Fibroblast of lung (primary cell): ENCODE measurements around the gene DIPK2A. TPM values are rescaled to one million over a fixed set of nuclear protein-coding genes. Genes with fewer than 3 reads are reported as not detected.

ENCODE experiments used
- DNase-seq, 2 donors: peaks; one replicate each; pipeline versions ENCODE4 v3.0.0 to v3.0.0-alpha.2; 2010; ENCODE audit warnings: low read depth in 2 of 2
- H2AFZ ChIP-seq: 2 replicates; pipeline ENCODE4 v1.5.1; 2012; ENCODE audit warnings: low read length, control low read depth, inconsistent platforms
- H3K27ac ChIP-seq: 2 replicates; pipeline ENCODE4 v1.5.1; 2011; ENCODE audit warnings: low read length, control low read depth; ENCODE audit not compliant: insufficient read depth
- H3K27me3 ChIP-seq: 2 replicates; pipeline ENCODE4 v1.5.1; 2011; ENCODE audit warnings: mild to moderate bottlenecking, low read length; ENCODE audit not compliant: control insufficient read depth, insufficient read depth
- H3K36me3 ChIP-seq: 2 replicates; pipeline ENCODE4 v1.5.1; 2011; ENCODE audit warnings: low read length; ENCODE audit not compliant: control insufficient read depth, insufficient read depth
- H3K4me1 ChIP-seq: 2 replicates; pipeline ENCODE4 v1.5.1; 2011; ENCODE audit warnings: low read length; ENCODE audit not compliant: control insufficient read depth, insufficient read depth; ENCODE audit errors: extremely low read depth
- H3K4me2 ChIP-seq: 2 replicates; pipeline ENCODE4 v1.5.1; 2011; ENCODE audit warnings: low read length, control low read depth; ENCODE audit not compliant: insufficient read depth; ENCODE audit errors: extremely low read depth
- H3K4me3 ChIP-seq, 4 experiments: fragments of 200-600 bp in 1 of 4; sonication (generic) in 1 of 4; replicated peaks in 1 of 4; 2 replicates each; pipeline ENCODE4 v1.5.1; 2011 to 2016; ENCODE audit warnings: low read length in 4 of 4, low read depth in 3 of 4, mild to moderate bottlenecking in 3 of 4, control low read depth in 2 of 4, inconsistent platforms in 1 of 4, mixed read lengths in 1 of 4; ENCODE audit not compliant: insufficient read depth in 1 of 4; ENCODE audit errors: control extremely low read depth in 1 of 4
- H3K79me2 ChIP-seq: 2 replicates; pipeline ENCODE4 v1.5.1; 2012; ENCODE audit warnings: mild to moderate bottlenecking, low read length, inconsistent platforms; ENCODE audit not compliant: control insufficient read depth, insufficient read depth
- H3K9ac ChIP-seq: 2 replicates; pipeline ENCODE4 v1.5.1; 2011; ENCODE audit warnings: mild to moderate bottlenecking, low read length, control low read depth; ENCODE audit not compliant: insufficient read depth
- H3K9me3 ChIP-seq: 2 replicates; pipeline ENCODE4 v1.5.1; 2012; ENCODE audit warnings: low read depth, low read length; ENCODE audit not compliant: control insufficient read depth, insufficient read depth
- H4K20me1 ChIP-seq: 2 replicates; pipeline ENCODE4 v1.5.1; 2011; ENCODE audit warnings: low read length; ENCODE audit not compliant: control insufficient read depth, insufficient read depth; ENCODE audit errors: extremely low read depth
- CTCF ChIP-seq, 2 donors: IDR thresholded peaks in 1 of 2; conservative IDR thresholded peaks in 1 of 2; 1 replicate in 1 of 2; 2 replicates in 1 of 2; pipeline ENCODE4 v1.5.1; 2011 to 2012; ENCODE audit warnings: low read length in 2 of 2, control low read depth in 1 of 2, inconsistent platforms in 1 of 2, low read depth in 1 of 2, mild to moderate bottlenecking in 1 of 2
- EZH2 ChIP-seq: IDR thresholded peaks from 2 replicates; pipeline ENCODE4 v1.5.1; 2012; ENCODE audit warnings: low read length, control low read depth, mild to moderate bottlenecking; ENCODE audit errors: missing control alignments
- polyA plus RNA-seq, 2 donors: library from polyadenylated mRNA; depleted of rRNA in 1 of 2; stranded (reverse) in 1 of 2; unstranded in 1 of 2; fragments of >200 nt; gene quantifications; 2 replicates each; pipeline ENCODE4 v1.2.1, GENCODE V29; 2011 to 2012; ENCODE audit warnings: missing spikeins in 1 of 2
- total RNA-seq: library from RNA; depleted of rRNA; stranded (reverse); fragments of >200 nt; gene quantifications from 2 replicates; pipeline ENCODE4 v1.2.1, GENCODE V29; 2014

DIPK2A gene
- total and polyA plus RNA-seq, 2 donors (not counting 1 experiment from before 2014, with no cell fraction given): 26.4 to 96.1 TPM

- Histone ChIP-seq H3K4me3 (peak overlapping the region; percentile 19 to 92 (median 69)), H3K4me2 (peak overlapping the region; percentile 92), H3K4me1 (peaks cover 3% of the 10 kb centered on the region), H3K79me2 (peaks cover 93% of the 10 kb centered on the region), H3K9ac (peak overlapping the region; percentile 11), H4K20me1 (no peaks in the 10 kb centered on the region), H3K27me3 (no peaks in the 10 kb centered on the region), H3K9me3 (no peaks in the 10 kb centered on the region), H3K36me3 (no peaks in the 10 kb centered on the region), H2AFZ (peak overlapping the region; percentile 3), H3K27ac (peak overlapping the region; percentile 3)
- no peak for TF ChIP-seq EZH2
- TF ChIP-seq CTCF (conservative IDR thresholded peaks at IDR 0.05 in 1 of 2, IDR thresholded peaks at IDR 0.05 in 1 of 2; ENCODE audit: low read depth in 1 of 2, low read length in 2 of 2): no peak
- peak in 1 of 2 donors; percentile 74 for DNase-seq
Observed at GRCh38 chr3:143977341-143978262, 6.0 kb downstream of the DIPK2A start.

- H4K20me1 ChIP-seq: no peaks in the 10 kb centered on the region
- H3K4me1 ChIP-seq: peaks cover 3% of the 10 kb centered on the region
- TF ChIP-seq CTCF (conservative IDR thresholded peaks at IDR 0.05 in 1 of 2, IDR thresholded peaks at IDR 0.05 in 1 of 2; ENCODE audit: low read depth in 1 of 2, low read length in 2 of 2): no peak
- TF ChIP-seq EZH2: no peak
- peak overlapping the region; percentile 92 for H3K4me2 ChIP-seq
- DNase-seq: no peak
- H2AFZ ChIP-seq: no peak overlapping the region
- H3K27ac ChIP-seq: no peak overlapping the region
- no peak overlapping the region for H3K9ac ChIP-seq
- H3K36me3 ChIP-seq: no peaks in the 10 kb centered on the region
- no peaks in the 10 kb centered on the region for H3K9me3 ChIP-seq
- peak overlapping the region in 1 of 4 experiments; percentile 91 for H3K4me3 ChIP-seq
- H3K27me3 ChIP-seq: no peaks in the 10 kb centered on the region
- peaks cover 89% of the 10 kb centered on the region for H3K79me2 ChIP-seq
Observed at GRCh38 chr3:143978263-143978631, 6.6 kb downstream of the DIPK2A start.

GRCh38 chr3:143979041-143979440 is 7.4 kb downstream of the DIPK2A start:
- Histone ChIP-seq H3K4me2 (no peak overlapping the region), H3K4me3 (no peak overlapping the region), H4K20me1 (no peaks in the 10 kb centered on the region), H3K36me3 (no peaks in the 10 kb centered on the region), H3K4me1 (peaks cover 3% of the 10 kb centered on the region), H2AFZ (no peak overlapping the region), H3K27me3 (no peaks in the 10 kb centered on the region), H3K9me3 (no peaks in the 10 kb centered on the region), H3K79me2 (peaks cover 86% of the 10 kb centered on the region), H3K9ac (no peak overlapping the region), H3K27ac (no peak overlapping the region)
- DNase-seq: no peak
- TF ChIP-seq CTCF (conservative IDR thresholded peaks at IDR 0.05 in 1 of 2, IDR thresholded peaks at IDR 0.05 in 1 of 2; ENCODE audit: low read depth in 1 of 2, low read length in 2 of 2) (no peak), EZH2 (no peak)
